ENCODE data around the gene DNM2.
A peak's percentile ranks its signal among the peaks of the same experiment; 100 is the strongest.

The DNM2 gene

DNA sequence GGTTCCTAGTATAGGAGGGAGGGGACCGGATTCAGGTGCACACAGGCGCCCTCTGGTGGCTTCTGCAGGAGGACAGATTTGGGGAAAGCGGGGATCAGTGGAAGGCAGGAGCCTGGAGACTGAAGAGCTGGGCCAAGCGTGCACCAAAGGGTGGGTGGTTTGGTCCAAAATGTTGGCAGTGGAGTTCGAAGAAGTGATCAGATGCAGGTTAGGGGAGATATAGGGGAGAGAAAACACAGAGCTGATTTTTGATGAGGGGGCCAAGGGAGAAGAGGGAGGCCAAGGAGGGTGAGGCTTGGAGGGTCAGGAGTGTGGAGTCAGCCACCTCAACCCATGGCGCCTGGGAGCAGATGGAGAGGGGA lies 146.6 kb downstream of the DNM2 start (continued):
- TF ChIP-seq ZNF10 (tag by site-specific recombination; IDR thresholded peaks at IDR 0.05) (peak; percentile 60; the same call in 1 of the 2 replicates), ZNF629 (tag by site-specific recombination; IDR thresholded peaks at IDR 0.05) (0 out of 2 replicates have a peak, but pooled peaks have one; percentile 24), ZNF677 (tag by site-specific recombination; IDR thresholded peaks at IDR 0.05) (no peak), ZEB2 (tag by site-specific recombination; IDR thresholded peaks at IDR 0.05) (0 out of 2 replicates have a peak, but pooled peaks have one; percentile 36), ZNF571 (tag by site-specific recombination; IDR thresholded peaks at IDR 0.05) (no peak), ZNF660 (tag by site-specific recombination; IDR thresholded peaks at IDR 0.05) (no peak; the same call in 1 of the 2 replicates), EGR2 (tag by site-specific recombination; IDR thresholded peaks at IDR 0.05; ENCODE audit: low read depth) (no peak), ZNF274 (IDR thresholded peaks at IDR 0.05; ENCODE audit: low read length) (no peak), ZNF274 (tag by site-specific recombination; IDR thresholded peaks at IDR 0.05; ENCODE audit: borderline replicate concordance) (no peak), ZNF366 (tag by site-specific recombination; conservative IDR thresholded peaks at IDR 0.05) (peak; percentile 55), GLI4 (tag by site-specific recombination; IDR thresholded peaks at IDR 0.05) (no peak), ZNF600 (tag by site-specific recombination; IDR thresholded peaks at IDR 0.05) (0 out of 2 replicates have a peak, but pooled peaks have one; percentile 9), ZNF132 (tag by site-specific recombination; IDR thresholded peaks at IDR 0.05; ENCODE audit: borderline replicate concordance) (no peak), SALL2 (tag by site-specific recombination; IDR thresholded peaks at IDR 0.05; ENCODE audit: borderline replicate concordance) (no peak), ZNF654 (tag by site-specific recombination; IDR thresholded peaks at IDR 0.05; ENCODE audit: low read depth) (peak; percentile 58), ZNF426 (tag by site-specific recombination; IDR thresholded peaks at IDR 0.05) (no peak), ZNF433 (tag by site-specific recombination; IDR thresholded peaks at IDR 0.05; ENCODE audit: low read depth) (0 out of 2 replicates have a peak, but pooled peaks have one; percentile 4), SETDB1 (IDR thresholded peaks at IDR 0.05; ENCODE audit: insufficient read length, low read length) (no peak), ZNF350 (tag by site-specific recombination; IDR thresholded peaks at IDR 0.05) (no peak), MYNN (tag by site-specific recombination; IDR thresholded peaks at IDR 0.05; ENCODE audit: borderline replicate concordance) (no peak), OVOL3 (tag by site-specific recombination; IDR thresholded peaks at IDR 0.05) (no peak), ZBTB48 (tag by site-specific recombination; IDR thresholded peaks at IDR 0.05) (0 out of 2 replicates have a peak, but pooled peaks have one; percentile 17), ZNF140 (tag by site-specific recombination; IDR thresholded peaks at IDR 0.05) (no peak), ZNF768 (tag by site-specific recombination; IDR thresholded peaks at IDR 0.05) (no peak), ZNF354C (tag by site-specific recombination; IDR thresholded peaks at IDR 0.05; ENCODE audit: borderline replicate concordance, low read depth) (no peak), ZNF335 (tag by site-specific recombination; conservative IDR thresholded peaks at IDR 0.05) (no peak; the same call in 1 of the 2 replicates)
- TF ChIP-seq, protein P1, sequence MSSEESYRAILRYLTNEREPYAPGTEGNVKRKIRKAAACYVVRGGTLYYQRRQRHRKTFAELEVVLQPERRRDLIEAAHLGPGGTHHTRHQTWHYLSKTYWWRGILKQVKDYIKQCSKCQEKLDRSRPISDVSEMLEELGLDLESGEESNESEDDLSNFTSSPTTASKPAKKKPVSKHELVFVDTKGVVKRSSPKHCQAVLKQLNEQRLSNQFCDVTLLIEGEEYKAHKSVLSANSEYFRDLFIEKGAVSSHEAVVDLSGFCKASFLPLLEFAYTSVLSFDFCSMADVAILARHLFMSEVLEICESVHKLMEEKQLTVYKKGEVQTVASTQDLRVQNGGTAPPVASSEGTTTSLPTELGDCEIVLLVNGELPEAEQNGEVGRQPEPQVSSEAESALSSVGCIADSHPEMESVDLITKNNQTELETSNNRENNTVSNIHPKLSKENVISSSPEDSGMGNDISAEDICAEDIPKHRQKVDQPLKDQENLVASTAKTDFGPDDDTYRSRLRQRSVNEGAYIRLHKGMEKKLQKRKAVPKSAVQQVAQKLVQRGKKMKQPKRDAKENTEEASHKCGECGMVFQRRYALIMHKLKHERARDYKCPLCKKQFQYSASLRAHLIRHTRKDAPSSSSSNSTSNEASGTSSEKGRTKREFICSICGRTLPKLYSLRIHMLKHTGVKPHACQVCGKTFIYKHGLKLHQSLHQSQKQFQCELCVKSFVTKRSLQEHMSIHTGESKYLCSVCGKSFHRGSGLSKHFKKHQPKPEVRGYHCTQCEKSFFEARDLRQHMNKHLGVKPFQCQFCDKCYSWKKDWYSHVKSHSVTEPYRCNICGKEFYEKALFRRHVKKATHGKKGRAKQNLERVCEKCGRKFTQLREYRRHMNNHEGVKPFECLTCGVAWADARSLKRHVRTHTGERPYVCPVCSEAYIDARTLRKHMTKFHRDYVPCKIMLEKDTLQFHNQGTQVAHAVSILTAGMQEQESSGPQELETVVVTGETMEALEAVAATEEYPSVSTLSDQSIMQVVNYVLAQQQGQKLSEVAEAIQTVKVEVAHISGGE (tag by site-specific recombination; conservative IDR thresholded peaks at IDR 0.05; ENCODE audit: low read depth), result peak; percentile 55
- TF ChIP-seq, protein P2, sequence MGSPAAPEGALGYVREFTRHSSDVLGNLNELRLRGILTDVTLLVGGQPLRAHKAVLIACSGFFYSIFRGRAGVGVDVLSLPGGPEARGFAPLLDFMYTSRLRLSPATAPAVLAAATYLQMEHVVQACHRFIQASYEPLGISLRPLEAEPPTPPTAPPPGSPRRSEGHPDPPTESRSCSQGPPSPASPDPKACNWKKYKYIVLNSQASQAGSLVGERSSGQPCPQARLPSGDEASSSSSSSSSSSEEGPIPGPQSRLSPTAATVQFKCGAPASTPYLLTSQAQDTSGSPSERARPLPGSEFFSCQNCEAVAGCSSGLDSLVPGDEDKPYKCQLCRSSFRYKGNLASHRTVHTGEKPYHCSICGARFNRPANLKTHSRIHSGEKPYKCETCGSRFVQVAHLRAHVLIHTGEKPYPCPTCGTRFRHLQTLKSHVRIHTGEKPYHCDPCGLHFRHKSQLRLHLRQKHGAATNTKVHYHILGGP (tag by site-specific recombination; IDR thresholded peaks at IDR 0.05), result no peak
- TF ChIP-seq, protein P3, sequence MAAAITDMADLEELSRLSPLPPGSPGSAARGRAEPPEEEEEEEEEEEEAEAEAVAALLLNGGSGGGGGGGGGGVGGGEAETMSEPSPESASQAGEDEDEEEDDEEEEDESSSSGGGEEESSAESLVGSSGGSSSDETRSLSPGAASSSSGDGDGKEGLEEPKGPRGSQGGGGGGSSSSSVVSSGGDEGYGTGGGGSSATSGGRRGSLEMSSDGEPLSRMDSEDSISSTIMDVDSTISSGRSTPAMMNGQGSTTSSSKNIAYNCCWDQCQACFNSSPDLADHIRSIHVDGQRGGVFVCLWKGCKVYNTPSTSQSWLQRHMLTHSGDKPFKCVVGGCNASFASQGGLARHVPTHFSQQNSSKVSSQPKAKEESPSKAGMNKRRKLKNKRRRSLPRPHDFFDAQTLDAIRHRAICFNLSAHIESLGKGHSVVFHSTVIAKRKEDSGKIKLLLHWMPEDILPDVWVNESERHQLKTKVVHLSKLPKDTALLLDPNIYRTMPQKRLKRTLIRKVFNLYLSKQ (tag by site-specific recombination; IDR thresholded peaks at IDR 0.05; ENCODE audit: borderline replicate concordance), result no peak
- TF ChIP-seq, protein P4, sequence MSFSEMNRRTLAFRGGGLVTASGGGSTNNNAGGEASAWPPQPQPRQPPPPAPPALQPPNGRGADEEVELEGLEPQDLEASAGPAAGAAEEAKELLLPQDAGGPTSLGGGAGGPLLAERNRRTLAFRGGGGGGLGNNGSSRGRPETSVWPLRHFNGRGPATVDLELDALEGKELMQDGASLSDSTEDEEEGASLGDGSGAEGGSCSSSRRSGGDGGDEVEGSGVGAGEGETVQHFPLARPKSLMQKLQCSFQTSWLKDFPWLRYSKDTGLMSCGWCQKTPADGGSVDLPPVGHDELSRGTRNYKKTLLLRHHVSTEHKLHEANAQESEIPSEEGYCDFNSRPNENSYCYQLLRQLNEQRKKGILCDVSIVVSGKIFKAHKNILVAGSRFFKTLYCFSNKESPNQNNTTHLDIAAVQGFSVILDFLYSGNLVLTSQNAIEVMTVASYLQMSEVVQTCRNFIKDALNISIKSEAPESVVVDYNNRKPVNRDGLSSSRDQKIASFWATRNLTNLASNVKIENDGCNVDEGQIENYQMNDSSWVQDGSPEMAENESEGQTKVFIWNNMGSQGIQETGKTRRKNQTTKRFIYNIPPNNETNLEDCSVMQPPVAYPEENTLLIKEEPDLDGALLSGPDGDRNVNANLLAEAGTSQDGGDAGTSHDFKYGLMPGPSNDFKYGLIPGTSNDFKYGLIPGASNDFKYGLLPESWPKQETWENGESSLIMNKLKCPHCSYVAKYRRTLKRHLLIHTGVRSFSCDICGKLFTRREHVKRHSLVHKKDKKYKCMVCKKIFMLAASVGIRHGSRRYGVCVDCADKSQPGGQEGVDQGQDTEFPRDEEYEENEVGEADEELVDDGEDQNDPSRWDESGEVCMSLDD (tag by site-specific recombination; IDR thresholded peaks at IDR 0.05), result peak; percentile 50; the same call in 1 of the 2 replicates
- TF ChIP-seq, protein P5, sequence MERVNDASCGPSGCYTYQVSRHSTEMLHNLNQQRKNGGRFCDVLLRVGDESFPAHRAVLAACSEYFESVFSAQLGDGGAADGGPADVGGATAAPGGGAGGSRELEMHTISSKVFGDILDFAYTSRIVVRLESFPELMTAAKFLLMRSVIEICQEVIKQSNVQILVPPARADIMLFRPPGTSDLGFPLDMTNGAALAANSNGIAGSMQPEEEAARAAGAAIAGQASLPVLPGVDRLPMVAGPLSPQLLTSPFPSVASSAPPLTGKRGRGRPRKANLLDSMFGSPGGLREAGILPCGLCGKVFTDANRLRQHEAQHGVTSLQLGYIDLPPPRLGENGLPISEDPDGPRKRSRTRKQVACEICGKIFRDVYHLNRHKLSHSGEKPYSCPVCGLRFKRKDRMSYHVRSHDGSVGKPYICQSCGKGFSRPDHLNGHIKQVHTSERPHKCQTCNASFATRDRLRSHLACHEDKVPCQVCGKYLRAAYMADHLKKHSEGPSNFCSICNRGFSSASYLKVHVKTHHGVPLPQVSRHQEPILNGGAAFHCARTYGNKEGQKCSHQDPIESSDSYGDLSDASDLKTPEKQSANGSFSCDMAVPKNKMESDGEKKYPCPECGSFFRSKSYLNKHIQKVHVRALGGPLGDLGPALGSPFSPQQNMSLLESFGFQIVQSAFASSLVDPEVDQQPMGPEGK (tag by site-specific recombination; IDR thresholded peaks at IDR 0.05), result peak; percentile 45; the same call in 1 of the 2 replicates
